ENCODE results near the gene DOK5.

Gene DOK5

DNA sequence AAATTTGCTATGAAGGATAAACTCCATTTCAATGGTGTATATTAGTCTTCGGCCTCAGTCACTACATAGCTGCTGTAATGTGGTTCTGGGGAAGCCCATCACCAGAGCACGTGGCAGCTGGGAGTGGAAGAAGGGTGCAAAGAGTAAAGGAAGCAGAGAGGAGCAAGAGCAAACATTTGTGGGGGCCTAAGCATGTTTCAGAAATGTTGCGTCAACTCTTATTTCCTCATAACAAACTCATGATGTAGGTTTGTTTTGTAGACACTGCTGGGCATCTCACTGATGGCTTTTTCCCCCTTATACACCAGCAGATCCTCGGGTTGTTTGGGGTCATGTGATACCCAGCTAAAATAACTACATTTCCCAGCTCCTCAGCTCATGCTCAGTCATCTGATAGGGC lies 37.3 kb downstream of the DOK5 start:
- DNase-seq (ENCODE audit: low read depth, low spot score), result no peak

- no peak for DNase-seq (ENCODE audit: low read depth, low spot score)
Measured at GRCh38 chr20:54514028-54514607, 38.7 kb downstream of the DOK5 start.

DNA sequence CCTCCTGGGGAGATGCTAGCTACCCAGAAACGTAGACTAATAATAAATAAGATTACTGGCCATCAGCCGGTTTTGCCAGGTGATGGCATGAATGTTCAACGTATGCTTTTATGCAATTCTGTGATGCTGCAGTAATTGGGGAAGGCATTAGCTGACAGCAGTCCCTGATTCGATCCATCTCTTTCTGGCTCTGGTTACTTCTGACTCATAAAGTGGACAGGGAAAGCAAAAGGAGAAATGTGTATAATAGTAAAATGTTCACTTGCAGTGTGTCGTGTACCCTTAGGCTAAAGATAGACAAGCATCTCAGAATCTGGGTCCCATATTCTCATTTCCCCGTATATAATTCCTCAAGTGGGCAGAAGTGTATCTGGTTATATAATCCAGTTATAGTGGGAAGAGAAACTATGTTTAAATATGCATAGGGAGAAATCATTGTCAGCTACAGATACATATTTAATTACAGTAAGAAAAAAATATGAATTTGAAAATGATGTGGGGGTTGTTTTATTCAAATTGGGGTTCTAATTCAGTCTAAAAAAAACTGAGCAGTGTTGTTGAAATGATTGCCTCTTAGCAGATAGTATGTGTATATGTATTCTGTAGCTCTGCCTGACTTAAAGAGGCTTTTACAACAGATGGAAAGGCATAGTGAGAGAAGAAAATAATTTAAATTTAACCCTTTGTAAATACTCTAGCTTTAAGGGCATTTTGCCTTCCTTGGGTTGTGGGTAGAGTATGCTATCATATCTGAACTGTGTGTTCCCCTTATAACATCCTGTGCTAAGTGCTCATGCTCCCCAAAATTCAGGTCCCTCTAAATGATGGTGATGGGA lies 40.6 kb downstream of the DOK5 start:
- DNase-seq (ENCODE audit: low read depth, low spot score), result no peak

GRCh38 chr20:54517241-54517975 lies 42.0 kb downstream of the DOK5 start:
- DNase-seq (ENCODE audit: low read depth, low spot score), result no peak

DNA sequence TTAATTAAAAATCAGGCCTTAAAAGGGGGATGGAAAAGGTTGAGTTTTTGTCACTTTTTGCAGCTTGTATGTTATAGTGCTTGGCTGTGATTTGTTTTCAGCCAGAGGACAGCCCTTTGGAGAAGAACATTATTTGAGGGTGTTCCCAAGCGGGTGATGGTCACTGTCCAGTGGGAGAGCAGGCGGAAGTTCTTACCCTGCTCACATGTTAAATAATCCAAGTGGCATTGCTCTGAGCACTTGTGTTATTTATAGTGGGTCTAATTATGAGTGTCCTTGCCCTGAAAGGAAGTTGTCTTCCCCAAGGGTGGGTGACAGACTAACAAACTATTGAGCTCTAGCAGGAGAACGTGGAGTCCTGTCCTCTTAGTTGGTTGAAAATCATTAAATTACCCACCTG lies 49.5 kb downstream of the DOK5 start:
- no peak for DNase-seq (ENCODE audit: low read depth, low spot score)

- DNase-seq (ENCODE audit: low read depth, low spot score), result peak; percentile 53
Measured at GRCh38 chr20:54525916-54526590, 50.7 kb downstream of the DOK5 start.

DNA sequence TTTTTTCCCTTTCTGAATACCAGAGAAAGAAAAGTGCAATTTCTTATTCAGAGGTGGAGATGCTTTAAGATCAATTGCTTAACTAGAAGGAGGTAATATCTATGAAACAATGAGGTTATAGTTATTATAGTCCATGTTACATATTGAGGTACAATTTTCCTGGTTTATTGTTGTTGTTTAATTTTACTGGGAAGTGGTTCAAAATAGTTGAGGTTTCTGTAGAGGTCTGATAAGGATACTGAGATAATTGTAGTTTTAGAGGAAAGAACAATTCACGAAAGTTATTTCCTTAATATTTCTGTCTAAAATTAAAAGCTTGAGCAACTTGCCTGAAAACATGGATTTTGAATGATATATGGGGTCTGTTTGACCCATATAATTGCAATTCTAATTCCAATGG lies 51.4 kb downstream of the DOK5 start:
- DNase-seq (ENCODE audit: low read depth, low spot score), result no peak

GRCh38 chr20:54532573-54532972 lies 57.2 kb downstream of the DOK5 start:
- DNase-seq (ENCODE audit: low read depth, low spot score), result no peak

- DNase-seq (ENCODE audit: low read depth, low spot score), result no peak
Measured at GRCh38 chr20:54534101-54534500, 58.7 kb downstream of the DOK5 start.

- DNase-seq (ENCODE audit: low read depth, low spot score), result no peak
Measured at GRCh38 chr20:54535033-54535432, 59.6 kb downstream of the DOK5 start.

DNA sequence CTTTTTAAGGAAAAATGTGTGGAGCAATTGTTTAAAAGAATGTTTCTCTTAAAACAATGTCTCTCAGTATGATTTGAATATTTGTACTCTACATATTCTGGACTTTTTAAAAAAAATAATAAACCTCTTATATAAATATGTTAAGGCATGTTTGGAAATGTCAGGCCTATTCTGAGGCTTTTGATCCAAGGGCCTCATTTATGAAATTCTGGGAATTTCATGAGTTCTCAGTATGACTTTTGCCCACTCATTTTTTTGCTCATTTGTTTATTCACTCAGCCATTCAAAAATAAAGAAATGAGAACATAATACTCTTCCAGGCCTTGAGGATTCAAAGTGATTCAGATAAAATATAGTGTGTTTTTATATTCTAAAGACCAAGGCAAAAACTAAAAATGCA lies 60.4 kb downstream of the DOK5 start:
- DNase-seq (ENCODE audit: low read depth, low spot score), result no peak

DNA sequence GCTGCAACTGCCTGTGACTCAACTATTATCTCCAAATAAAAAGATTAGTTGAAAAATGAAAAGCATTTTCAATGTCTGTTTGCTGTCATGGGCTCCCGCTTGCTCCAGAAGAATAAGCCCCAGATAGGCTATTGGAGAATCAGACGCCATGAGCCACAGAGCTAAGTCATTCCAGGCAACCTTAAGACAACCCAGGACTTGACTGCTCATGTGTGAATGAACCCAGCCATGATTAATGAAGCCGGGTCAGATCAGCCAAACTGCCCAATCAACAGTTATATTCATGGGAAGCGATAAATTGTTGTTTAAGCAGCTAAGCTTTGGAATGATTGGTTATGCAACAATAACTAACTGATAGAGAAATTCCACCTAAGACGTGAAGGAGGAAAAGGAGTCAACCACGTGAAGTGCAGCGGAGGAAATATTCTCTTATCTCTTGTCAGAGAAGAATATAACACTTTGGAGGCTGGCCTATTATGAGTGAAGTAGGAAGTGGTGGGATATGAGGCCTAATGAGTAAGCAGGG lies 64.2 kb downstream of the DOK5 start:
- DNase-seq (ENCODE audit: low read depth, low spot score), result no peak

DNA sequence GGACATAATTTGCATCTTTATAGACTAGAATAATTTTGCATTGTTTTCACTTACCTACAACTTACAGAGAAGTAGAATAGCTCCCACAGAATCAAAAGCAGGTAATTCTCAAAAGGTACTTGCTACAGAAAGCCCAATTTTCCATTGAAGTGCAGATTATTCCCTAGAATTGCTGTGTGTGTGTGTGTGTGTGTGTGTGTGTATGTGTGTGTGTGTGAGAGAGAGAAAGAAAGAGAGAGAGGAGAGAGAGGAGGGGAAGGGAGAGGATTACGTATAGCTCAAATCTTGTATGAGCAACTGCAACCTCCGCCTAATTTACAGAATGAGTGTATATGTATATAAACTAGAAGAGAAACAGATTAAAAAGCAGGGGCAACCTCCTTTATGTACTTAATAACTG lies 68.0 kb downstream of the DOK5 start:
- DNase-seq (ENCODE audit: low read depth, low spot score), result no peak

DNA sequence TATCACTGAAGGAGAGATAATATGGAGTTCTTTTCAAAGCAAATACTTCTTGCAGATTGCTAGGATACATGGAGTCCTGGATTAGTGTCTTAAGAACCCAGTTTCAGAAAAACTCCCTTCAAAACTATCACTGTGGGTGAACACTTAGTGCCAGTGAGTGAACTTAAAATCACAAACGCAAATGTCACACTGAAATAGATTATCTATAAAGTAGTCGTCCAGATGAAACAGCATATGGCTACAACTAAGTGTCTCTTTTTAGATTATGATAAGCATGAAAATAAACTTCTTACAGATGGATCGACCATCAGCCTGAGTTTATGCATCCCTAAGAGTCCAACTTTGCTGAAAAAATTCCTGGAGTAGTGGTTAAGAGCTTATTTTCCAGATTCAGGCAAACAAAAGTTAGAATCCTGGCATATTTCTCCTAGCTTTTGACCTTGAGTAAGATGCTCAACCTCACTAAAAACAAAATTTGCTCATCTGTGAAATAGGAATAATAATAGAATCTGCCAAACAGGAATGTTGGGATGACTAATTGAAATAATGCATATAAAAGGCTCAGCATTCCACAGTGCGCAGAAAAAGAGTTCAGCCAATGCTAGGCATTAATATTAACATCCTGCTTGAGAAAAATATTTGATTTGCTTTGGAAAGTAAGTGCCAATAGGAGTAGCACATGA lies 70.4 kb downstream of the DOK5 start:
- DNase-seq (ENCODE audit: low read depth, low spot score), result peak; percentile 67

DNA sequence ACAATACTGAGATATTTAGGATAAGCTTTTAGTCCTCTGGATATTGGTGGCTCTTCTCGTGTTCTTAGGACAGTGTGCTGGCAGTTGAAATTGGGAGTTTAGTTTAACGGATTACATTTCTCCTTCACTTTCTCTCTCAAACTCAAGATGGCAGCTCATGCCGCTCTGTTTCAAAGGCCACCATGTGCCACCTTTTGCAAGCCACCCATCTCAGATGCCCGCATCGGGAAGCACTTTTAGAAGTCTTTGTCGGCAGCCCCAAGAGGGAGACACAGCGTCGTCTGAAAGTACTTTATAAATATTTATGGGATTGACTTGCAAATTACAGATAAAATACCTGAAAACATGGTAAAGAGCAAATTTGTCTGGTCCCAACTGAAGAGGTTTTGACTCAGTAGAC lies 73.5 kb downstream of the DOK5 start:
- DNase-seq (ENCODE audit: low read depth, low spot score), result no peak

DNA sequence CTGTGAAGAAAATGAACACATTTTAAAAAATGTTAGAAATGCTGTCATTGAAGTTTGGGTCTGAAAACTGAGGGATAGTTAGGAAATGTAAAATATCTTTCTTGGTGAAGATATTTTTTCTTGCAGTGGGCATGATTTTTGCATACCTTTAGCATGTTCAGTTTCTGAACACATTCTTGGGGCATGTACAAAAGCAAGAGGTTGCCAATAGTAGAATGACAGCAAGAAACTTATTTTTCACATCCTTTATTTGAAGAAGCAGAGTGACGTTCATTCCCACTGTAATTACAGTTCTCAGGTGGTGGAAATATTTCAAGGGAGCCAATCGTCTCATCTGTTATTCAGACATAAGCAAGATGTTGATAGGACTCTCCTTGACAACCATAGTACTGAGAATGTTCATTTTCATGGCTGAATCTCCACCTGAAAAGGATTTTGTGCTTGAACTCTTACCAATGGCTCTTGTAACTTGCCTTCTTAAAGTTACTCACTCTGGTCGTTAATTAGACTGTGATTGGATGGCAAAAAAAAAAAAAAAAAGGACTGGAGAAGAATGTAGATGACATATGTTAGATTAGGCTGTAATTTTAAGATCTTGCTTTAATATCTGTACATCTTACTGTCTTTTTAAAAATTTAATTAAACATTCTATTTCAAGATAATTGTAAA lies 74.4 kb downstream of the DOK5 start:
- DNase-seq (ENCODE audit: low read depth, low spot score), result peak; percentile 45

GRCh38 chr20:54550776-54551396 lies 75.5 kb downstream of the DOK5 start:
- peak; percentile 38 for DNase-seq (ENCODE audit: low read depth, low spot score)

DNA sequence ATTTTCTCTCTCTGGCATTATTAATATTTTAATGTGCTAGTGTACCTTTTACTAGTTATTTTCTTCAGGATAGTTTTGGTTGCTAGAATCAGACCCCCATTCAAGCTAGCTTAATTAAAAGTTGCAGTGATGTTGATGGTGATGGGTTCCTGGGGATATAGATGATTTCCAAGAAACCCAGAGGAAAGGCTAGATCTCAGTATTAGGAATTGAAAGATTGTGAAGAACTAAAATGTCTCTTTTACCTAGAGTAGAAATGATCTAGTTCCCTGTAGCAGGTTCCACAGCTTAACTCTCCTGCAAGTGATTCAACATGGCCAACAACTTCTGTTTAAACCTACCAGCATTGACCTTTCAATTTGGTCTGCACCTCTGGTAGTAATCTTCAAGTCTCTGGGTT lies 78.6 kb downstream of the DOK5 start:
- no peak for DNase-seq (ENCODE audit: low read depth, low spot score)

GRCh38 chr20:54555150-54555549 lies 79.8 kb downstream of the DOK5 start:
- DNase-seq (ENCODE audit: low read depth, low spot score), result no peak

DNA sequence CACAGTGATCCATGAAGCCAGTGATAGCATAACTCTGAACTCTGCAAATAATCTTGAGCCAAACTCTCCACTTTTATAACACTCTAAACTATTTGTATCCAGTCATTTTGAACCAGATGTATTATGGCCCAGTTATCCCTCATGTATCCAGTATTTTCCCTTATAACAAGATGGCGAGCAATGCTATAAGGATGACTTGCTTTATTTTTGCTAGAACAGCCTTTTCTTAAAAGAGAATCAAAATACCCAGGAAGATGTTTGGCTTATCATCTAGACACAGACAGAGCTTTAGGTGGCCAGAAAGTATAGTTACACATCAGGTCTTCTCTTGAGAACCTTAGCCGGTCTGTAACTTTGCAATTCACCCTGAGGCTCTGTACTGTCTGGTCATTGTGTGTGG lies 81.0 kb downstream of the DOK5 start:
- DNase-seq (ENCODE audit: low read depth, low spot score), result no peak
